Osteocyte (in vitro differentiated cells): Measurements from ENCODE around the gene NSF. TPM values are rescaled to one million over a fixed set of nuclear protein-coding genes. Genes with fewer than 3 reads are reported as not detected.

ENCODE experiments used
- DNase-seq: peaks from one replicate; pipeline ENCODE4 v3.0.0; 2021; ENCODE audit warnings: mixed read lengths; ENCODE audit not compliant: unreplicated experiment; ENCODE audit errors: extremely low spot score
- H3K27ac Mint-ChIP-seq: one replicate; pipeline ENCODE4 v1.8.0; 2021; ENCODE audit warnings: mild to moderate bottlenecking, mixed read lengths; ENCODE audit not compliant: unreplicated experiment
- H3K27me3 Mint-ChIP-seq: one replicate; pipeline ENCODE4 v1.8.0; 2021; ENCODE audit warnings: mixed read lengths; ENCODE audit not compliant: unreplicated experiment
- H3K36me3 Mint-ChIP-seq: one replicate; pipeline ENCODE4 v1.8.0; 2021; ENCODE audit warnings: mixed read lengths; ENCODE audit not compliant: unreplicated experiment
- H3K4me1 Mint-ChIP-seq: one replicate; pipeline ENCODE4 v1.8.0; 2021; ENCODE audit warnings: mixed read lengths; ENCODE audit not compliant: unreplicated experiment
- H3K4me3 Mint-ChIP-seq: one replicate; pipeline ENCODE4 v1.8.0; 2021; ENCODE audit warnings: mild to moderate bottlenecking, moderate library complexity, mixed read lengths; ENCODE audit not compliant: unreplicated experiment
- H3K9me3 Mint-ChIP-seq: one replicate; pipeline ENCODE4 v1.8.0; 2021; ENCODE audit warnings: mixed read lengths; ENCODE audit not compliant: unreplicated experiment
- CTCF ChIP-seq: fragments of 200-600 bp; sonication (generic); IDR thresholded peaks from 2 replicates; pipeline ENCODE4 v1.5.0; 2021; ENCODE audit warnings: antibody characterized with exemption, mild to moderate bottlenecking, moderate library complexity
- total RNA-seq: library from RNA; stranded (reverse); gene quantifications from 2 replicates; pipeline ENCODE4 v1.2.1, GENCODE V29; 2021

NSF gene
- total RNA-seq, 1 donor from 2014 or later: 48.0 TPM

GRCh38 chr17:46742565-46743270, 152.2 kb downstream of the NSF start:
- H3K4me1 Mint-ChIP-seq: peaks cover 24% of the 10 kb centered on the region

GRCh38 chr17:46744441-46744840, 154.0 kb downstream of the NSF start:
- peaks cover under 1% of the 10 kb centered on the region for H3K36me3 Mint-ChIP-seq
- H3K4me3 Mint-ChIP-seq: no peak overlapping the region
- peaks cover 24% of the 10 kb centered on the region for H3K4me1 Mint-ChIP-seq
- no peak for DNase-seq
- no peak overlapping the region for H3K27ac Mint-ChIP-seq
- TF ChIP-seq CTCF: no peak
- H3K9me3 Mint-ChIP-seq: no peaks in the 10 kb centered on the region
- no peaks in the 10 kb centered on the region for H3K27me3 Mint-ChIP-seq

More at GRCh38 chr17:46742565-46743270, 152.2 kb downstream of the NSF start:
- no peaks in the 10 kb centered on the region for H3K9me3 Mint-ChIP-seq
- H3K27me3 Mint-ChIP-seq: no peaks in the 10 kb centered on the region
- DNase-seq: no peak
- no peak overlapping the region for H3K4me3 Mint-ChIP-seq
- H3K36me3 Mint-ChIP-seq: no peaks in the 10 kb centered on the region
- H3K27ac Mint-ChIP-seq: peak overlapping the region; percentile 45
- TF ChIP-seq CTCF: no peak

GRCh38 chr17:46745376-46745775, 154.9 kb downstream of the NSF start:
- peaks cover 24% of the 10 kb centered on the region for H3K4me1 Mint-ChIP-seq
- H3K27me3 Mint-ChIP-seq: no peaks in the 10 kb centered on the region
- no peak for DNase-seq
- no peak overlapping the region for H3K4me3 Mint-ChIP-seq
- no peak for TF ChIP-seq CTCF
- no peak overlapping the region for H3K27ac Mint-ChIP-seq
- no peaks in the 10 kb centered on the region for H3K9me3 Mint-ChIP-seq
- H3K36me3 Mint-ChIP-seq: peaks cover 7% of the 10 kb centered on the region

GRCh38 chr17:46751425-46751824, 161.0 kb downstream of the NSF start:
- Mint-ChIP-seq H3K4me1 (peaks cover 5% of the 10 kb centered on the region), H3K4me3 (no peak overlapping the region), H3K27me3 (no peaks in the 10 kb centered on the region), H3K9me3 (no peaks in the 10 kb centered on the region), H3K27ac (no peak overlapping the region), H3K36me3 (peaks cover 34% of the 10 kb centered on the region)
- TF ChIP-seq CTCF: no peak
- no peak for DNase-seq

GRCh38 chr17:46753776-46754175, 163.3 kb downstream of the NSF start:
- no peaks in the 10 kb centered on the region for H3K27me3 Mint-ChIP-seq
- no peak for DNase-seq
- peaks cover 42% of the 10 kb centered on the region for H3K36me3 Mint-ChIP-seq
- H3K27ac Mint-ChIP-seq: no peak overlapping the region
- H3K4me3 Mint-ChIP-seq: no peak overlapping the region
- peaks cover 8% of the 10 kb centered on the region for H3K4me1 Mint-ChIP-seq
- no peaks in the 10 kb centered on the region for H3K9me3 Mint-ChIP-seq
- TF ChIP-seq CTCF: no peak
